ENCODE measurements around the gene WWOX. TPM values are rescaled to one million over a fixed set of nuclear protein-coding genes. Genes with fewer than 3 reads are reported as not detected.

The WWOX gene
- total and polyA plus RNA-seq, 2 of the 8 experiments (the other 6 are each of a cell fraction or from before 2014, with no cell fraction given): 5.4 to 16.7 TPM

DNA sequence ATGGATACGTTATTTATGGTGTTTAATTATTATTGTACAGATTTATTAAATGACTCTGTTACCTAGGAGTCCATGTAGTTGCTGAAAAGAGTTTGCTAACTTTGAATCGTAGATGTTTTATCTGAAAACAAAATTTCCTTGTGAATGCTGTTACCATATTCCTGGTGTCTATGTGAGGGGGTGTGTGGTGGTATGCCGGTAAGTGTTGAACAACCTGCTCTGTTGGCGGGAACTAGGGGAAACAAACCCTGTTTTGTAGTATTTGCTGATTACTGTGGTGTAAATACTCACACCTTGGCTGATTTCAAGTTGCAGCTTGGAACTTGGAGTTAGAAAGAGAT, 386.4 kb downstream of the WWOX start:
- H2BK120ac ChIP-seq (replicated peaks; ENCODE audit: low read depth, low read length): no peak overlapping the region
- H4K8ac ChIP-seq (ENCODE audit: extremely low read depth, insufficient read depth, low read length): no peak overlapping the region
- H3K4me2 ChIP-seq (ENCODE audit: insufficient read depth in 1 of 2, low read depth in 2 of 2, low read length in 2 of 2): no peak overlapping the region
- H4K20me1 ChIP-seq (replicated peaks in 1 of 2; ENCODE audit: control insufficient read depth in 1 of 2, insufficient read depth in 2 of 2, low read length in 2 of 2): no peaks in the 10 kb centered on the region
- no peak overlapping the region for H4K91ac ChIP-seq (replicated peaks; ENCODE audit: insufficient read length, low read length)
- H3K4me3 ChIP-seq (ENCODE audit: extremely low read depth in 1 of 4, insufficient read depth in 2 of 4, low read depth in 3 of 4, low read length in 4 of 4): no peak overlapping the region
- H3K36me3 ChIP-seq (ENCODE audit: control insufficient read depth in 2 of 4, insufficient read depth in 4 of 4, low read length in 3 of 4): no peaks in the 10 kb centered on the region
- H3K79me2 ChIP-seq (ENCODE audit: control insufficient read depth in 1 of 2, insufficient read depth in 2 of 2, low read length in 2 of 2): no peaks in the 10 kb centered on the region
- no peak overlapping the region for H2BK15ac ChIP-seq (ENCODE audit: low read length)
- no peak for FAIRE-seq
- H4K5ac ChIP-seq (ENCODE audit: insufficient read length, low read depth, low read length): no peak overlapping the region
- H3K18ac ChIP-seq (ENCODE audit: extremely low read depth, low read length): no peak overlapping the region
- CTCF ChIA-PET (ENCODE audit: partially characterized antibody): interaction anchor here (0.6 to 1.0 kb wide), 2 partner anchors 20 to 24 kb away, joined by 3 read pairs; no protein-coding TSS in a partner anchor
- H2AK5ac ChIP-seq (ENCODE audit: low read depth, low read length): no peak overlapping the region
- no peaks in the 10 kb centered on the region for H3K27me3 ChIP-seq (replicated peaks in 1 of 4; ENCODE audit: control insufficient read depth in 3 of 4, extremely low read depth in 1 of 4, insufficient read depth in 3 of 4, low read length in 3 of 4)
- 94% methylated on average over 4 of the region's 4 CpGs; no CpG with 5 or more reads in 1 of the 2 experiments for WGBS, 2 experiments (ENCODE audit: extremely low coverage in 1 of 2, insufficient coverage in 1 of 2, insufficient read length in 1 of 2, insufficient replicate concordance in 2 of 2, low coverage in 1 of 2, low lambda C conversion rate in 2 of 2, missing lambda C conversion rate in 1 of 2)
- H3K9me3 ChIP-seq (ENCODE audit: insufficient read depth in 2 of 2, low read depth in 1 of 2, low read length in 1 of 2): no peaks in the 10 kb centered on the region
- no peaks in the 10 kb centered on the region for H3K23me2 ChIP-seq (ENCODE audit: low read depth, low read length)
- H3K14ac ChIP-seq (ENCODE audit: insufficient read length): no peak overlapping the region
- no peaks in the 10 kb centered on the region for H3K4me1 ChIP-seq (replicated peaks in 1 of 4; ENCODE audit: control insufficient read depth in 3 of 4, insufficient read depth in 4 of 4, low read length in 3 of 4)
- no peak overlapping the region for H3K27ac ChIP-seq (ENCODE audit: low read depth, low read length)
- H3K56ac ChIP-seq (replicated peaks; ENCODE audit: insufficient read length, low read depth, low read length): no peak overlapping the region
- H2AFZ ChIP-seq (ENCODE audit: low read length): no peak overlapping the region
- H3K9ac ChIP-seq (replicated peaks in 1 of 4; ENCODE audit: extremely low read depth in 1 of 4, low read depth in 3 of 4, low read length in 3 of 4): no peak overlapping the region
- no peaks in the 10 kb centered on the region for H3K79me1 ChIP-seq (ENCODE audit: low read depth, low read length)
- no peak overlapping the region for H2BK20ac ChIP-seq (ENCODE audit: low read length)
- H3K23ac ChIP-seq (ENCODE audit: insufficient read length): no peak overlapping the region
- no peak overlapping the region for H2BK12ac ChIP-seq (ENCODE audit: low read depth, low read length)
- no peak overlapping the region for H3K4ac ChIP-seq (replicated peaks; ENCODE audit: insufficient read length, low read depth, low read length)
- no peak for DNase-seq (ENCODE audit: low read depth in 1 of 2, low spot score in 2 of 2)
- H2BK5ac ChIP-seq (ENCODE audit: low read depth, low read length): no peak overlapping the region
- POLR2A ChIA-PET (ENCODE audit: partially characterized antibody): no interaction called here
- TF ChIP-seq EGR1 (IDR thresholded peaks at IDR 0.05; ENCODE audit: borderline replicate concordance, low read depth, low read length) (no peak), HDAC2 (IDR thresholded peaks at IDR 0.05; ENCODE audit: borderline replicate concordance in 1 of 2, low read depth in 2 of 2, low read length in 2 of 2) (no peak), TAF1 (IDR thresholded peaks at IDR 0.05; ENCODE audit: low read depth, low read length) (no peak), POU5F1 (IDR thresholded peaks at IDR 0.05; ENCODE audit: low read depth, low read length) (no peak), GTF2F1 (IDR thresholded peaks at IDR 0.05; ENCODE audit: borderline replicate concordance, low read depth, low read length) (no peak), SIN3A (conservative IDR thresholded peaks at IDR 0.05 in 1 of 2, IDR thresholded peaks at IDR 0.05 in 1 of 2; ENCODE audit: low read depth in 1 of 2, low read length in 2 of 2) (no peak), BCL11A (IDR thresholded peaks at IDR 0.05; ENCODE audit: low read depth in 2 of 2, low read length in 2 of 2) (no peak), RXRA (IDR thresholded peaks at IDR 0.05; ENCODE audit: insufficient read depth, low read depth, low read length) (no peak), GABPA (IDR thresholded peaks at IDR 0.05; ENCODE audit: borderline replicate concordance, insufficient read depth, low read length) (no peak), CREB1 (IDR thresholded peaks at IDR 0.05) (no peak), SIX5 (IDR thresholded peaks at IDR 0.05; ENCODE audit: low read depth, low read length) (no peak), E2F6 (IDR thresholded peaks at IDR 0.05) (no peak), HDAC6 (IDR thresholded peaks at IDR 0.05; ENCODE audit: low read depth, low read length) (no peak), CHD2 (IDR thresholded peaks at IDR 0.05; ENCODE audit: low read length) (no peak), FOSL1 (IDR thresholded peaks at IDR 0.05; ENCODE audit: insufficient read depth, low read depth, low read length) (no peak)

All from H1 (cell line).